ENCODE data around the gene MOCS2. TPM values are rescaled to one million over a fixed set of nuclear protein-coding genes. Genes with fewer than 3 reads are reported as not detected.

MOCS2 gene
- total RNA-seq, 2 donors from 2014 or later = 30.4 to 51.3 TPM

DNA sequence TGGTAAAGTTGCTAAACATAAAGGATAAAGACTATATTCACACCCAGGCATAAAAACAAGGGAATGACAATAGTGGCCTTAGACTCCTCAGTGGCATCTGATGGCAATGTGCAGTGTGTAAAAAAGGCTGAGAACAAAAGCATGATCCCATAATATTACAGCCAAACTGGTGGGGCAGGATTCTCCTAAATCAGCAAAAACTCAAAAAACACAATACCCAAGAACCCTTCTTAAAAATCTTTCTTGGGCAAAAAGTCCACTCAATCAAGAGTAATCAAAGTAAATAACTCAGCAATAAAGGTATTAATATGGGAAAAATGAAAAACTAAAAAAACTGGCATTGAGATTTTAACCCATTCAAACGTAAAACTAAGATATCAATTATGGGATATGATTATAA lies 1.6 kb upstream of the MOCS2 start:
- TF ChIP-seq, protein P1, sequence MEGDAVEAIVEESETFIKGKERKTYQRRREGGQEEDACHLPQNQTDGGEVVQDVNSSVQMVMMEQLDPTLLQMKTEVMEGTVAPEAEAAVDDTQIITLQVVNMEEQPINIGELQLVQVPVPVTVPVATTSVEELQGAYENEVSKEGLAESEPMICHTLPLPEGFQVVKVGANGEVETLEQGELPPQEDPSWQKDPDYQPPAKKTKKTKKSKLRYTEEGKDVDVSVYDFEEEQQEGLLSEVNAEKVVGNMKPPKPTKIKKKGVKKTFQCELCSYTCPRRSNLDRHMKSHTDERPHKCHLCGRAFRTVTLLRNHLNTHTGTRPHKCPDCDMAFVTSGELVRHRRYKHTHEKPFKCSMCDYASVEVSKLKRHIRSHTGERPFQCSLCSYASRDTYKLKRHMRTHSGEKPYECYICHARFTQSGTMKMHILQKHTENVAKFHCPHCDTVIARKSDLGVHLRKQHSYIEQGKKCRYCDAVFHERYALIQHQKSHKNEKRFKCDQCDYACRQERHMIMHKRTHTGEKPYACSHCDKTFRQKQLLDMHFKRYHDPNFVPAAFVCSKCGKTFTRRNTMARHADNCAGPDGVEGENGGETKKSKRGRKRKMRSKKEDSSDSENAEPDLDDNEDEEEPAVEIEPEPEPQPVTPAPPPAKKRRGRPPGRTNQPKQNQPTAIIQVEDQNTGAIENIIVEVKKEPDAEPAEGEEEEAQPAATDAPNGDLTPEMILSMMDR (IDR thresholded peaks at IDR 0.05) = no peak
- TF ChIP-seq POLR2A (IDR thresholded peaks at IDR 0.05) = no peak
- TF ChIP-seq POLR2AphosphoS5 (IDR thresholded peaks at IDR 0.05) = no peak
- Histone ChIP-seq H3K9me3 (no peaks in the 10 kb centered on the region), H3K27ac (no peak overlapping the region), H3K4me3 (no peak overlapping the region), H3K27me3 (replicated peaks; ENCODE audit: insufficient read depth) (no peaks in the 10 kb centered on the region), H3K4me1 (replicated peaks) (no peaks in the 10 kb centered on the region), H3K36me3 (no peaks in the 10 kb centered on the region)
- DNase-seq (ENCODE audit: low spot score) = no peak
- intact Hi-C loops (cut with DNase I) = no loop called here
- 95% methylated on average over 1 of the region's 1 CpG for WGBS

DNA sequence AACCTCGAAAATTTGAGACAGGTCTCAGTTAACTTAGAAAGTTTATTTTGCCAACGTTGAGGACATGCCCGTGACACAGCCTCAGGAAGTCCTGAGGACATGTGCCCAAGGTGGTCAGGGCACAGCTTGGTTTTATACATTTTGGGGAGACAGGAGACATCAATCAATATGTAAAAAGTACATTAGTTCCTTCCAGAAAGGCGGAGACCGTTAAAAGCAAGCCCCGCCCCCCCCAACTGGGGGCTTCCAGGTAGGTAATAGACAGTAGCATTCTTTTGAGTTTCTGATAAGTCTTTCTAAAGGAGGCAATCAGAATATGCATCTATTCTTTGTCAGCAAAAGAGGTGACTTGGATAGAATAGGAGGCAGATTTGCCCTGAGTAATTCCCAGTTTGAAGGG lies 599 bp upstream of the MOCS2 start:
- TF ChIP-seq, protein P1 (IDR thresholded peaks at IDR 0.05) = no peak
- TF ChIP-seq POLR2A (IDR thresholded peaks at IDR 0.05) = no peak
- TF ChIP-seq POLR2AphosphoS5 (IDR thresholded peaks at IDR 0.05) = no peak
- H3K27ac ChIP-seq = peak overlapping the region; percentile 81 to 86
- no peaks in the 10 kb centered on the region for H3K27me3 ChIP-seq (replicated peaks; ENCODE audit: insufficient read depth)
- H3K9me3 ChIP-seq = no peaks in the 10 kb centered on the region
- intact Hi-C loops (cut with DNase I) = no loop called here
- H3K4me3 ChIP-seq = peak overlapping the region; percentile 56 to 85
- no peak for DNase-seq (ENCODE audit: low spot score)
- WGBS = 22% methylated on average over 6 of the region's 6 CpGs
- H3K4me1 ChIP-seq (replicated peaks) = no peaks in the 10 kb centered on the region
- H3K36me3 ChIP-seq = no peaks in the 10 kb centered on the region

DNA sequence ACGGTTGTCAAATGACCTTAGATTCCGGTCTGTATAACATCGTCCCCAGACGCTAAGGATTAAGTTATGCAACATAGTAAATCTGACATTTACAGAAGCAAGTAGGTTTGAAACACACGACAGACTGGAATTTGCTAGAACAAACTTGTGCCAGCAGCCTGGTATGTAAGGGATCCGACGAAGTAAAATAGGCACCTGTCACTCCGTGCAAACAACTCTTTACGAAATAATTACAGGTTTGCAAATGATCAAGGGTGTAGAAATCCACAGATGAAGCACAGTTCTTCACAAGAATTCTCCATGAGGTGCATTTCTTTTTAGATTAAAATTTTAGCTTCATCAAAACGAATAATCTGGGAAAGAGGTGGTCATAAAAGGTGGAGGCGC lies 508 bp downstream of the MOCS2 start:
- WGBS = under 1% methylated on average over 11 of the region's 11 CpGs
- no peaks in the 10 kb centered on the region for H3K9me3 ChIP-seq
- no peaks in the 10 kb centered on the region for H3K36me3 ChIP-seq
- TF ChIP-seq POLR2AphosphoS5 (IDR thresholded peaks at IDR 0.05) (peak; percentile 39), POLR2A (IDR thresholded peaks at IDR 0.05) (no peak)
- H3K4me3 ChIP-seq = peak overlapping the region; percentile 56 to 85
- peak overlapping the region; percentile 81 to 86 for H3K27ac ChIP-seq
- no peaks in the 10 kb centered on the region for H3K4me1 ChIP-seq (replicated peaks)
- intact Hi-C loops (cut with DNase I) = no loop called here
- H3K27me3 ChIP-seq (replicated peaks; ENCODE audit: insufficient read depth) = no peaks in the 10 kb centered on the region
- DNase-seq (ENCODE audit: low spot score) = peak; percentile 24

DNA sequence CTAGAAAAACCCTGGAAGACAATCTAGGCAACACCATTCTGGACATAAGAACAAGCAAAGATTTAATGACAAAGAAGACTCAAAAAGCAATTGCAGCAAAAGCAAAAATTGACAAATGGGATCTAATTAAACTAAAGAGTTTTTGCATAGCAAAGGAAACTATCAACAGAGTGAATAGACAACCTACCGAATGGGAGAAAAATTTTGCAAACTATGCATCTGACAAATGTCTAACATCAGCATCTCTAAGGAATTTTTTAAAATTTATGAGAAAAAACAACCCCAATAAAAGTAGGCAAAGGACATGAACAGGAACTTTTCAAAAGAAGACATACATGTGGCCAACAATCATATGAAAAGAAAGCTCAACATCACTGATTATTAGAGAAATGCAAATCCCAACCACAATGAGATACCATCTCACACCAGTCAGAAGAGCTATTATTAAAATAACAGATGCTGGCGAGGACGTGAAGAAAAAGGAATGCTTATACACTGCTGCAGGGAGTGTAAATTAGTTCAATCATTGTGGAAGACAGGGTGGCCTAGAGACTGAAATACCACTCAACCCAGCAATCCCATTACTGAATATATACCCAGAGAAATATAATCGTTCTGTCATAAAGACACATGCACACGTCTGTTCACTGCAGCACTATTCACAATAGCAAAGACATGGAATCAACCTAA lies 3.8 kb downstream of the MOCS2 start:
- no peak for TF ChIP-seq POLR2AphosphoS5 (IDR thresholded peaks at IDR 0.05)
- TF ChIP-seq POLR2A (IDR thresholded peaks at IDR 0.05) = no peak
- TF ChIP-seq, protein P1 (IDR thresholded peaks at IDR 0.05) = no peak
- Histone ChIP-seq H3K4me3 (no peak overlapping the region), H3K9me3 (no peaks in the 10 kb centered on the region), H3K4me1 (replicated peaks) (no peaks in the 10 kb centered on the region), H3K27me3 (replicated peaks; ENCODE audit: insufficient read depth) (no peaks in the 10 kb centered on the region), H3K27ac (no peak overlapping the region), H3K36me3 (no peaks in the 10 kb centered on the region)
- WGBS = 84% methylated on average over 5 of the region's 5 CpGs
- intact Hi-C loops (cut with DNase I) = no loop called here
- DNase-seq (ENCODE audit: low spot score) = no peak

DNA sequence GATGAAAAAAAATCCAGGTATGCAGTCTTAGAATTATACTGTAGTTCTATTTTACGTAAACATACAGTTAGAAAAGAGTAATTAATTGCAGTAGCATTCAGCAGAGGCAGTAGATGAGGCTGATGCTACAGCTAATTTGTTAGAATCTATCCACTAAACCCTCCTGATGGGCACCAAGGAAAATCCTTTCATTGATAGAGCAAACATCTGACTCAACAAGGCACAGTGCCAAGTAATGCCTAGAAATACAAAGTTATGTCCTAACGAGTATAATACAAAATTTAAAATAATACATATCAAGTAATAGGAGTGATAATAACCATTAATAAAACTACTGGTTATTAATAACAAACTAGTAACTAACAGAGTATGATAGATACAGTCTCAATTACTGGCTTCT lies 9.0 kb downstream of the MOCS2 start:
- intact Hi-C loops (cut with DNase I) = loop anchor here (2.0 kb wide), 1 partner anchor 150 kb away; no protein-coding TSS in a partner anchor
- no peak for DNase-seq (ENCODE audit: low spot score)
- H3K27ac ChIP-seq = no peak overlapping the region
- 69% methylated on average over 2 of the region's 2 CpGs for WGBS
- H3K9me3 ChIP-seq = no peaks in the 10 kb centered on the region
- peaks cover 0 to 3% of the 10 kb centered on the region in 2 donors for H3K36me3 ChIP-seq
- TF ChIP-seq POLR2A (IDR thresholded peaks at IDR 0.05) = no peak
- TF ChIP-seq POLR2AphosphoS5 (IDR thresholded peaks at IDR 0.05) = no peak
- TF ChIP-seq, protein P1 (IDR thresholded peaks at IDR 0.05) = no peak
- no peak overlapping the region for H3K4me3 ChIP-seq
- H3K4me1 ChIP-seq (replicated peaks) = no peaks in the 10 kb centered on the region
- no peaks in the 10 kb centered on the region for H3K27me3 ChIP-seq (replicated peaks; ENCODE audit: insufficient read depth)
